Measurements from ENCODE around the gene HIPK4.

DNA sequence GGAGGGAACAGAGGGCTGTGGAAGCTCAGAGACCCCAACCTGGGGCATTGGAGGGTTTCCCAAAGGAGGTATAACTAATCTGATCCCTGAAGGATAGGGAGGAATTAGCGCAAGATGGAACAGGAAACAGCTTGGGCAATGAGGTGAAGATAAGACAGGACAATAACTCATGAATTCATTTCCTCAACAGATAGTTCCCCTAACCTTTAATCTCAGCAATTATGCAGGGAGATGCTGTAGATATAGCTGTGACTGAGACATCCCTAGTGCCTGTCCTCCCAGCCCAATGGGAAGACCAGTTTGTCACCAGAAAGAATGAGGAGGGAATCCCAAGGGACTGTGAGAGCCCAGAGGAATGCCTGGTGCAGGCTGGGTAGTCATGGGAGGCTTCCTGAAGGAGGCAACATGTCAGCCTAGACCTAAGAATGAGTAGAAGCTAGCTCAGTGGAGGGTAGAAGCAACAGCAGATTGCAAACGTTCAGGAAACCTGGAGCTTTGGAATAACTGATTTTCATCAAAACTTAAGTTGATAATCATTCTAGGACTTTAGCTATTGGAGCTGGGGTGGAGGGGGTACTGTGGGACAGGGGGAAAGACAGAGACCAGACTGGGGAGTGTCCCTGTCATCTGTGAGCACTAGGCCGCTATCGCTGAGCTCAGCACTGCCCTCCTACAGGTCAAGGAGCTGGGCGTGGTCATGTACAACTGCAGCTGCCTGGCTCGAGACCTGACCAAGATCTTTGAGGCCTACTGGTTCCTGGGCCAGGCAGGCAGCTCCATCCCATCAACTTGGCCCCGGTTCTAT lies 18.8 kb downstream of the HIPK4 start:
- TF ChIP-seq POLR2A (IDR thresholded peaks at IDR 0.05), result no peak
- TF ChIP-seq, protein P1, sequence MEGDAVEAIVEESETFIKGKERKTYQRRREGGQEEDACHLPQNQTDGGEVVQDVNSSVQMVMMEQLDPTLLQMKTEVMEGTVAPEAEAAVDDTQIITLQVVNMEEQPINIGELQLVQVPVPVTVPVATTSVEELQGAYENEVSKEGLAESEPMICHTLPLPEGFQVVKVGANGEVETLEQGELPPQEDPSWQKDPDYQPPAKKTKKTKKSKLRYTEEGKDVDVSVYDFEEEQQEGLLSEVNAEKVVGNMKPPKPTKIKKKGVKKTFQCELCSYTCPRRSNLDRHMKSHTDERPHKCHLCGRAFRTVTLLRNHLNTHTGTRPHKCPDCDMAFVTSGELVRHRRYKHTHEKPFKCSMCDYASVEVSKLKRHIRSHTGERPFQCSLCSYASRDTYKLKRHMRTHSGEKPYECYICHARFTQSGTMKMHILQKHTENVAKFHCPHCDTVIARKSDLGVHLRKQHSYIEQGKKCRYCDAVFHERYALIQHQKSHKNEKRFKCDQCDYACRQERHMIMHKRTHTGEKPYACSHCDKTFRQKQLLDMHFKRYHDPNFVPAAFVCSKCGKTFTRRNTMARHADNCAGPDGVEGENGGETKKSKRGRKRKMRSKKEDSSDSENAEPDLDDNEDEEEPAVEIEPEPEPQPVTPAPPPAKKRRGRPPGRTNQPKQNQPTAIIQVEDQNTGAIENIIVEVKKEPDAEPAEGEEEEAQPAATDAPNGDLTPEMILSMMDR (IDR thresholded peaks at IDR 0.05), result no peak

Data from right lobe of liver (tissue), 4 donors.